Prostate gland (tissue), 2 donors: Measurements from ENCODE around the gene SH2D7. TPM values are rescaled to one million over a fixed set of nuclear protein-coding genes. Genes with fewer than 3 reads are reported as not detected.

Source experiments
- DNase-seq: peaks from one replicate; pipeline ENCODE4 v3.0.0-alpha.2; 2019; ENCODE audit warnings: low spot score
- H3K27ac ChIP-seq, 2 donors: fragments of 200-600 bp; sonication (generic); 2 replicates each; pipeline ENCODE4 v1.5.1; 2017 to 2019
- H3K27me3 ChIP-seq: fragments of 200-600 bp; sonication (generic); replicated peaks from 2 replicates; pipeline ENCODE4 v1.5.1; 2019; ENCODE audit not compliant: insufficient read depth
- H3K36me3 ChIP-seq, 2 donors: fragments of 200-600 bp; sonication (generic); 1 replicate in 1 of 2; 2 replicates in 1 of 2; pipeline versions ENCODE4 v1.5.1 to v1.8.1; 2017 to 2019
- H3K4me1 ChIP-seq: fragments of 200-600 bp; sonication (generic); replicated peaks from 2 replicates; pipeline ENCODE4 v1.5.1; 2019
- H3K4me3 ChIP-seq, 2 donors: fragments of 200-600 bp; sonication (generic); 2 replicates each; pipeline ENCODE4 v1.5.1; 2017 to 2019
- H3K9me3 ChIP-seq: fragments of 200-600 bp; sonication (generic); 2 replicates; pipeline ENCODE4 v1.5.1; 2017
- CTCF ChIP-seq, 4 experiments: fragments of 200-600 bp in 2 of 4; fragments of 450-650 bp in 2 of 4; sonication (generic) in 2 of 4; IDR thresholded peaks; 1 replicate in 3 of 4; 2 replicates in 1 of 4; pipeline ENCODE4 v1.5.1; 2016 to 2019; ENCODE audit warnings: antibody characterized with exemption in 4 of 4, mild to moderate bottlenecking in 2 of 4, moderate library complexity in 2 of 4
- POLR2A ChIP-seq: fragments of 450-650 bp; IDR thresholded peaks from one replicate; pipeline ENCODE4 v1.6.1; 2016; ENCODE audit warnings: antibody characterized with exemption, mild to moderate bottlenecking
- POLR2AphosphoS5 ChIP-seq: sonication (generic); formaldehyde crosslinking; IDR thresholded peaks from one replicate; pipeline ENCODE4 v1.6.1; 2017; ENCODE audit warnings: antibody characterized with exemption
- WGBS: methylation state at CpG from one replicate; pipeline ENCODE4 v1.1.5; 2018; 5-methylcytosine and 5-hydroxymethylcytosine counted together
- intact Hi-C: fragments of 100-400 bp; cut with DNase I; formaldehyde crosslinking; loops from one replicate; pipeline ENCODE4 v1.14.2; 2022
- total RNA-seq, 2 donors: library from RNA; depleted of rRNA; stranded (reverse); fragments of >200 nt; gene quantifications; one replicate each; pipeline ENCODE4 v1.1.0, GENCODE V29; 2016

The SH2D7 gene
- total RNA-seq, 2 donors from 2014 or later: 0.28 TPM; not detected in 1

- TF ChIP-seq CTCF (IDR thresholded peaks at IDR 0.05) (no peak), POLR2A (no peak), POLR2AphosphoS5 (peak; percentile 20)
- Histone ChIP-seq H3K36me3 (no peaks in the 10 kb centered on the region), H3K27me3 (no peaks in the 10 kb centered on the region), H3K4me1 (no peaks in the 10 kb centered on the region), H3K9me3 (no peaks in the 10 kb centered on the region), H3K27ac (no peak overlapping the region), H3K4me3 (no peak overlapping the region)
- 34% methylated on average over 5 of the region's 5 CpGs for WGBS
- intact Hi-C loops: no loop called here
- DNase-seq: no peak
Measured at GRCh38 chr15:78093242-78094020, 1.1 kb downstream of the SH2D7 start.

- intact Hi-C loops: no loop called here
- H3K27ac ChIP-seq: no peak overlapping the region
- WGBS: 92% methylated on average over 9 of the region's 9 CpGs
- H3K36me3 ChIP-seq: no peaks in the 10 kb centered on the region
- H3K4me3 ChIP-seq: no peak overlapping the region
- H3K9me3 ChIP-seq: no peaks in the 10 kb centered on the region
- no peaks in the 10 kb centered on the region for H3K27me3 ChIP-seq
- no peak for TF ChIP-seq POLR2A
- TF ChIP-seq POLR2AphosphoS5: no peak
- H3K4me1 ChIP-seq: no peaks in the 10 kb centered on the region
- no peak for DNase-seq
Measured at GRCh38 chr15:78097667-78098066, 5.3 kb downstream of the SH2D7 start.

GRCh38 chr15:78098131-78098755, 5.9 kb downstream of the SH2D7 start:
- TF ChIP-seq POLR2A: no peak
- no peak for TF ChIP-seq POLR2AphosphoS5
- no peak for TF ChIP-seq CTCF (IDR thresholded peaks at IDR 0.05)
- intact Hi-C loops: no loop called here
- Histone ChIP-seq H3K27ac (no peak overlapping the region), H3K36me3 (no peaks in the 10 kb centered on the region), H3K9me3 (no peaks in the 10 kb centered on the region), H3K4me3 (no peak overlapping the region), H3K4me1 (no peaks in the 10 kb centered on the region), H3K27me3 (no peaks in the 10 kb centered on the region)
- DNase-seq: no peak
- 92% methylated on average over 11 of the region's 11 CpGs for WGBS

- no peak overlapping the region for H3K4me3 ChIP-seq
- H3K27me3 ChIP-seq: no peaks in the 10 kb centered on the region
- intact Hi-C loops: loop anchor here (5.0 kb wide), 1 partner anchor 94 kb away; no protein-coding TSS in a partner anchor
- 64% methylated on average over 2 of the region's 2 CpGs for WGBS
- no peak overlapping the region for H3K27ac ChIP-seq
- no peak for DNase-seq
- no peaks in the 10 kb centered on the region for H3K36me3 ChIP-seq
- TF ChIP-seq POLR2AphosphoS5 (no peak), CTCF (IDR thresholded peaks at IDR 0.05) (no peak)
- H3K9me3 ChIP-seq: no peaks in the 10 kb centered on the region
- H3K4me1 ChIP-seq: no peaks in the 10 kb centered on the region
Measured at GRCh38 chr15:78100886-78101285, 8.5 kb downstream of the SH2D7 start.

GRCh38 chr15:78101423-78102105, 9.2 kb downstream of the SH2D7 start:
- H3K36me3 ChIP-seq: no peaks in the 10 kb centered on the region
- no peak for TF ChIP-seq POLR2AphosphoS5
- TF ChIP-seq CTCF (IDR thresholded peaks at IDR 0.05): no peak
- no peak for TF ChIP-seq POLR2A
- WGBS: 96% methylated on average over 4 of the region's 5 CpGs
- DNase-seq: no peak
- H3K9me3 ChIP-seq: no peaks in the 10 kb centered on the region
- no peaks in the 10 kb centered on the region for H3K4me1 ChIP-seq
- no peak overlapping the region for H3K4me3 ChIP-seq
- H3K27ac ChIP-seq: no peak overlapping the region
- intact Hi-C loops: loop anchor here (5.0 kb wide), 1 partner anchor 94 kb away; no protein-coding TSS in a partner anchor
- H3K27me3 ChIP-seq: no peaks in the 10 kb centered on the region
